Fibroblast of the aortic adventitia (primary cell): Measurements from ENCODE around the gene USP8. TPM values are rescaled to one million over a fixed set of nuclear protein-coding genes. Genes with fewer than 3 reads are reported as not detected.

Experiments
- DNase-seq: peaks from one replicate; pipeline ENCODE4 v3.0.0-alpha.2; 2010; ENCODE audit warnings: low read depth
- H3K4me3 ChIP-seq: 2 replicates; pipeline ENCODE4 v1.5.1; 2011; ENCODE audit warnings: low read depth, mild to moderate bottlenecking, control low read depth, low read length, moderate library complexity
- small RNA-seq: library from RNA; depleted of rRNA; stranded (forward); fragments of <200 nt; gene quantifications from one replicate; pipeline ENCODE3, GENCODE V24; 2012
- total RNA-seq: library from RNA; depleted of rRNA; stranded (reverse); fragments of >200 nt; gene quantifications from 2 replicates; pipeline ENCODE4 v1.2.3, GENCODE V29; 2012; ENCODE audit warnings: low replicate concordance
- TF ChIP-seq, protein P1 (sequence below): IDR thresholded peaks from 2 replicates; pipeline ENCODE4 v1.5.1; 2011; ENCODE audit warnings: mild to moderate bottlenecking, low read length, control low read depth, inconsistent platforms; ENCODE audit not compliant: insufficient read depth

Gene USP8
- total RNA-seq, 1 donor: 58.1 TPM

GRCh38 chr15:50556642-50557371 is 132.6 kb downstream of the USP8 start:
- no peak overlapping the region for H3K4me3 ChIP-seq
- TF ChIP-seq, protein P1, sequence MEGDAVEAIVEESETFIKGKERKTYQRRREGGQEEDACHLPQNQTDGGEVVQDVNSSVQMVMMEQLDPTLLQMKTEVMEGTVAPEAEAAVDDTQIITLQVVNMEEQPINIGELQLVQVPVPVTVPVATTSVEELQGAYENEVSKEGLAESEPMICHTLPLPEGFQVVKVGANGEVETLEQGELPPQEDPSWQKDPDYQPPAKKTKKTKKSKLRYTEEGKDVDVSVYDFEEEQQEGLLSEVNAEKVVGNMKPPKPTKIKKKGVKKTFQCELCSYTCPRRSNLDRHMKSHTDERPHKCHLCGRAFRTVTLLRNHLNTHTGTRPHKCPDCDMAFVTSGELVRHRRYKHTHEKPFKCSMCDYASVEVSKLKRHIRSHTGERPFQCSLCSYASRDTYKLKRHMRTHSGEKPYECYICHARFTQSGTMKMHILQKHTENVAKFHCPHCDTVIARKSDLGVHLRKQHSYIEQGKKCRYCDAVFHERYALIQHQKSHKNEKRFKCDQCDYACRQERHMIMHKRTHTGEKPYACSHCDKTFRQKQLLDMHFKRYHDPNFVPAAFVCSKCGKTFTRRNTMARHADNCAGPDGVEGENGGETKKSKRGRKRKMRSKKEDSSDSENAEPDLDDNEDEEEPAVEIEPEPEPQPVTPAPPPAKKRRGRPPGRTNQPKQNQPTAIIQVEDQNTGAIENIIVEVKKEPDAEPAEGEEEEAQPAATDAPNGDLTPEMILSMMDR: no peak
- DNase-seq: no peak

DNA sequence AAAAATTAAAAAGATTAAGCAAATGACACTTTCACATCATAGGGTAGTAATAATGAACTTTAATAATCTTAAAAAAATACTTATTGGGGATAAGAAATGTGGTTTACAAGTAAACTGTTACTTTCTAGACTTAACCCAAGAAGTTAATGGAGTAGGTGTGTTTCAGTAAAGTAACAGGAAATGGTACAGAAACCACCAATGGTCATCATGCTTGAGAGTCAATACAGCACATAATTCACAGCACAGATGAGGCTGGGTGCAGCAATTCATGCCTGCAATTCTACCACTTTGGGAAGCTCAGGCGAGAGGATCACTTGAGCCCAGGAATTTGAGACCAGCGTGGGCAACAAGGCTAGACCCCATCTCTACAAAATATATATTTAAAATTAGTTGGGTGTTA is 133.8 kb downstream of the USP8 start:
- TF ChIP-seq, protein P1: no peak
- DNase-seq: no peak
- no peak overlapping the region for H3K4me3 ChIP-seq

GRCh38 chr15:50562735-50563640 is 138.8 kb downstream of the USP8 start:
- no peak overlapping the region for H3K4me3 ChIP-seq
- TF ChIP-seq, protein P1: no peak
- DNase-seq: no peak

DNA sequence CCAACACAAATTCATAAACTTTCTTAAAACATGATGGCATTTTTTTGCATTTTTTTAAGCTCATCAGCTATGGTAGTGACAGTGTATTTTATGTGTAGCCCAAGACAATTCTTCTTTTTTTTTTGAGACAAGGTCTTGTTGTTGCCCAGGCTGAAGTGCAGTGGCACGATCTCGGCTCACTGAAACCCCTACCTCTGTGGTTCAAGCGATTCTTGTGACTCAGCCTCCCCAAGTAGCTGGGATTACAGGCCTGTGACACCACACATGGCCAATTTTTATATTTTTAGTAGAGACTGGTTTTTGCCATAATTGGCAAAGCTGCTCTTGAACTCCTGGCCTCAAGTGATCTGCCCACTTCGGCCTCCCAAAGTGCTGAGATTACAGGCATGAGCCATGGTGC is 139.6 kb downstream of the USP8 start:
- H3K4me3 ChIP-seq: no peak overlapping the region
- no peak for DNase-seq
- TF ChIP-seq, protein P1: no peak

Small RNA genes lying within 50 kb of the gene (small RNA-seq; reads per million reads assigned to genes)
- gene RNA5SP395: not detected

Other genes starting within 250 kb of the USP8 start
- gene SLC27A2, start 242.2 kb upstream of the USP8 start, total RNA-seq: not detected in 2 replicates
- not detected in 2 replicates for gene HDC, start 158.7 kb upstream of the USP8 start, total RNA-seq
- gene GABPB1, start 69.2 kb upstream of the USP8 start, total RNA-seq: 13.7 and 31.9 TPM in 2 replicates
- 0.72 TPM in 1 of 2 replicates, not detected in the other for gene USP50, start 122.3 kb downstream of the USP8 start, total RNA-seq